Activated naive CD4-positive, alpha-beta T cell treated with anti-CD3 and anti-CD28 coated beads, Interleukin-2, amount 10 ng/mL, durations not matched to agents 7 days and 5 days (primary cell): ENCODE measurements around the gene IRAG1.

ENCODE experiments used
- CTCF ChIA-PET: fragments of 350-600 bp; sonication (Branson Sonifier 250); formaldehyde crosslinking; loops from one replicate; lab custom pipeline; 2021; ENCODE audit warnings: antibody characterized with exemption; lab: Charles Lee
- DNase-seq: peaks from one replicate; pipeline ENCODE4 v3.0.0-alpha.2; 2020
- H3K27ac Mint-ChIP-seq: one replicate; pipeline ENCODE4 v1.8.0; 2021; ENCODE audit warnings: mild to moderate bottlenecking, moderate library complexity, mixed read lengths
- H3K27me3 Mint-ChIP-seq: one replicate; pipeline ENCODE4 v1.8.0; 2021; ENCODE audit warnings: mild to moderate bottlenecking, mixed read lengths
- H3K36me3 Mint-ChIP-seq: one replicate; pipeline ENCODE4 v1.8.0; 2021; ENCODE audit warnings: mixed read lengths
- H3K4me1 Mint-ChIP-seq: one replicate; pipeline ENCODE4 v1.8.0; 2021; ENCODE audit warnings: mixed read lengths
- H3K4me3 Mint-ChIP-seq: one replicate; pipeline ENCODE4 v1.8.0; 2021; ENCODE audit warnings: mild to moderate bottlenecking, moderate library complexity, mixed read lengths
- H3K9me3 Mint-ChIP-seq: one replicate; pipeline ENCODE4 v1.8.0; 2021; ENCODE audit warnings: mixed read lengths

Gene IRAG1

DNA sequence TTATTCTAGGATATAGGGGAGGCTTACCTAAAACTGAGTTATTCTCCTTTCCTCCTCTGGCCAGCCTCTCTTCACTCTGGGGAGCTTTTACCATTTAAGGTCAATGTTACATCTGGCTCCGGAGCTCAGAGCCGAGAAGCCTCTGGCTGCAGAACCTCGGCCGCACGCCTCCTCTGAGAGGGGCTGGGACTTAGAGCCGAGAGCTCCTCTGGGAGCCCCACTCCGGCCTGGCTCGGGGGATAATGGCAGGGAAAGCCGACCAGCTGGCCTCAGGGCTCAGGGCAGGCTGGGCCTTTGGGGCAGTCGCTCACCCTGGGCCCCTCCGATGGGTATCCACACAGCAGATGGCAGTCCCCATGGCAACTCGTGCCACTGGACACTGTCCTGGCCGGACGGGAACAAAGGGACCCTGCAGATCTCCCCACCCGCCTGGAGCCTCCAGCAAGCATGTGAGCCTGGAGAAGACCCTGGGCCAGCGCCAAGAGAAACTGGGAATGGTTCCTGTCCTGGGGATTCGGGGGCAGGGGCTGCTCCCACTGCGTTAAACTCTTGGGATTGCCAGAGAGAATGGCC is at the start of gene IRAG1:
IRAG1 (minus strand) TSS at position 247 of the 573 bp plus-strand sequence; CDS start at position 94, 153 bp downstream.
- no peak for DNase-seq
- Mint-ChIP-seq H3K4me1 (no peaks in the 10 kb centered on the region), H3K9me3 (no peaks in the 10 kb centered on the region), H3K27ac (no peak within 1 kb of the TSS), H3K27me3 (peaks cover 55% of the 10 kb centered on the region), H3K4me3 (no peak within 1 kb of the TSS), H3K36me3 (no peaks in the 10 kb centered on the region)
- CTCF ChIA-PET: no interaction called here

DNA sequence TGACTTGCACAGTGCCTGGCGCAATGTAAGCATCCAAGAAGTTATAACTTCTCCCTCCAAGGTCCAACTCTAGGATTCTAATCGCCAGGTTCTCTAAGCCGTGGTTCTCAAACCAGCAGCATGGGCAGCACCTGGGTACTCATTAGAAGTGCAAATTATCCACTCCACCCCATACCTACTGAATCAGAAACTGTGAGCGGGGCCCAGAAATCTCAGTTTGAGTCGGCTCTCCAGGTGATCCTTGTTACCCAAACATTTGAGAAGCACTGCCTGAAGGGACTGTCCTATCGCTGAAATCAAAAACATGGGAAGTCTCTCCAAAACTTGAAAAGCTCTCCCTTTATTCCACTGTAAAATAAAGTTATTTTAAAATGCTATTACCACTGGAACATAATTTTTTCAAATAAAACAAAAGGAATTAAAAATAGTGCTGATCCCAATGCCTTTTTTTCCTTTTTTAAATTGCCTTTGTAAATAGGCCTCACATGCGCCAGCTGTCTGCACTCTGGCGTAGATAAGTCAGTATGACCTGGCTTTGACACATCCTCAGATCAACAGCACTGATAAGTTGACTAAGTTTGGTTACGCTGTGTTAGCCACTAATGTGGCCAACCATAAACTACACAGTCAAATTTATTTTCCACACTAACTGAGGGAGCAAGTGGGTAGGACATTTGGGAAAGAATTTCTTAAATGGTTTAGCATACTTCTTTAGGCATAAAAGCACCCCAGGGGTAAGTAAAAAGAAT is 49.1 kb upstream of the IRAG1 start:
- Mint-ChIP-seq H3K4me1 (peaks cover 33% of the 10 kb centered on the region), H3K27ac (peak overlapping the region; percentile 75), H3K36me3 (no peaks in the 10 kb centered on the region), H3K4me3 (peak overlapping the region; percentile 22), H3K9me3 (no peaks in the 10 kb centered on the region), H3K27me3 (peaks cover 3% of the 10 kb centered on the region)
- CTCF ChIA-PET: interaction anchor here (1.0 to 1.8 kb wide), 3 partner anchors 28 to 336 kb away, joined by 4 to 8 read pairs (median 4); no protein-coding TSS in a partner anchor
- DNase-seq: peak; percentile 66

DNA sequence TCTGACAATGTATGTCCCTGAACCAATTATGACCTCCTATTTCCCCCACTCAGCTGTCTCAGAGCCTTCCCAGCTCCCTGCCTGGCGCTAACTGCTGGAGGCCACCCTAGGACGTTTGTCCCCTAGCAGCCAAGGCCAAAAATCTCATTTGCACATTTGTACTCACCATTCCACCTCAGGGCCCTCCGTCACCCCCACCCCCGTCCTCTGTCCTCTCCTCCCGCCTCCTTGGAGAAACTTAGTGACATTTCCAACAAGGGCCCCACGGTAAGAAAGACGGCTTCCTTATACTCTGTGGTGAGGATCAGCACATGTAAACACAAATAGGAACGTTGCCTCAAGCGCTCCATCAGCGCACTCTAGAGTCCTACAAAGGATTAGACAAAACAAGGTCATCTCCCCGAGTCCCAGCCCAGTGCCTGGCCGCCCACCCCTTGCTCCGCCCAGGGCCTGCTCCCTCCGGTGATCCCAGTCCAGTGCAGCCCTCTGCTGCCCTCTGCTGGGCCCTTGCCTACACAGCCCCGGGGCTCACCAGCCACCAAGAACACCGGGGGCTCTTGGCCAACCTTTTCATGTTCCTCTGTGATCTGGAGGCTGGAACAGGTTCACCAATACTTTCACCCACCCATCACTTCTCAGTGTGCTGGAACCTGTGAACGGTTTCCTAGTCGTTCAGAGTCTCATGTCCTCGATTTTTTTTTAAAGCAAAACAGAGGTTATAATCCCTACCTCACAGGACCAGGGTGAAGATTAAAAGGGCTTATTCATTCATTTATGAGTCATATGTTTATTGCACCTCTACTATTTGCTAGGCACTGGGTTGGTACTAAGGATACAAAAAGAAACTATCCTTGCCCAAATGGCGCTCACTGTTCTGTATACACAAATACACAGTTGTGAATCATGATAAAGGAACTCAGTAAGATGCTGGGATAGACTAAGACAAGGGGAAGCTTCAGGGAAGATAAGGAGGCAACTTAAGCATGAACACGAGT is 42.2 kb upstream of the IRAG1 start:
- Mint-ChIP-seq H3K36me3 (no peaks in the 10 kb centered on the region), H3K27me3 (peaks cover 33% of the 10 kb centered on the region), H3K4me1 (peaks cover 11% of the 10 kb centered on the region), H3K27ac (no peak overlapping the region), H3K4me3 (no peak overlapping the region), H3K9me3 (no peaks in the 10 kb centered on the region)
- CTCF ChIA-PET: interaction anchor here (0.6 to 3.4 kb wide), 10 partner anchors 72 to 334 kb away, joined by 3 to 35 read pairs (median 4); partner anchors contain the start of gene RNF141
- DNase-seq: peak; percentile 89

- H3K4me1 Mint-ChIP-seq: peaks cover 13% of the 10 kb centered on the region
- CTCF ChIA-PET: interaction anchor here (0.7 to 2.8 kb wide), 6 partner anchors 10 to 365 kb away, joined by 3 to 12 read pairs (median 4); no protein-coding TSS in a partner anchor
- H3K27ac Mint-ChIP-seq: no peak overlapping the region
- DNase-seq: no peak
- no peaks in the 10 kb centered on the region for H3K36me3 Mint-ChIP-seq
- no peaks in the 10 kb centered on the region for H3K9me3 Mint-ChIP-seq
- H3K4me3 Mint-ChIP-seq: no peak overlapping the region
- peaks cover 56% of the 10 kb centered on the region for H3K27me3 Mint-ChIP-seq
These were observed 37.6 kb upstream of the IRAG1 start for GRCh38 chr11:10731064-10731680.

DNA sequence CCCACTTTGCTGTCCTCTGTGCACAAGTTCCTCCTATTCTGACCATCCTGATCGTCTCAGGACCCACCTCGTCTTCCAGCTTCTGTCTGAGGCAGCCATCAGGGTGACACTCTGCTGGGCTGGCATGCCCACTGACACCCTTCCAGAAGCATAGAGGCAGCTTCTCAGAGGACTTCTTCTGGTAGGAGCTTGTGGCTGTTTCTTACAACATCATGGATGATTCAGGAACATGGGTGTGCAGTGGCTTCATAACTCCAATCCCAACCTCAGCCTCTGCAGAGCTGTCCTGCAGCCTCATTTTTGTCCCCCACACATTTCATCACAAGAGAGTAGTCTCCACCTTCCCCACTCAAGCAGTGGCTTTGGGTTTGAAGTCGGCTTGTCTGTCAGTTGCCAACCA is 36.6 kb upstream of the IRAG1 start:
- Mint-ChIP-seq H3K36me3 (no peaks in the 10 kb centered on the region), H3K9me3 (no peaks in the 10 kb centered on the region), H3K4me3 (no peak overlapping the region), H3K4me1 (peaks cover 15% of the 10 kb centered on the region), H3K27ac (no peak overlapping the region), H3K27me3 (peaks cover 63% of the 10 kb centered on the region)
- DNase-seq: no peak
- CTCF ChIA-PET: interaction anchor here (1.8 to 2.8 kb wide), 2 partner anchors 324 to 364 kb away, joined by 4 to 12 read pairs; no protein-coding TSS in a partner anchor

- Mint-ChIP-seq H3K27me3 (peaks cover 68% of the 10 kb centered on the region), H3K9me3 (no peaks in the 10 kb centered on the region), H3K27ac (no peak overlapping the region), H3K4me1 (peaks cover 20% of the 10 kb centered on the region), H3K36me3 (no peaks in the 10 kb centered on the region), H3K4me3 (no peak overlapping the region)
- no peak for DNase-seq
- CTCF ChIA-PET: no interaction called here
These were observed 35.4 kb upstream of the IRAG1 start for GRCh38 chr11:10728789-10729472.

DNA sequence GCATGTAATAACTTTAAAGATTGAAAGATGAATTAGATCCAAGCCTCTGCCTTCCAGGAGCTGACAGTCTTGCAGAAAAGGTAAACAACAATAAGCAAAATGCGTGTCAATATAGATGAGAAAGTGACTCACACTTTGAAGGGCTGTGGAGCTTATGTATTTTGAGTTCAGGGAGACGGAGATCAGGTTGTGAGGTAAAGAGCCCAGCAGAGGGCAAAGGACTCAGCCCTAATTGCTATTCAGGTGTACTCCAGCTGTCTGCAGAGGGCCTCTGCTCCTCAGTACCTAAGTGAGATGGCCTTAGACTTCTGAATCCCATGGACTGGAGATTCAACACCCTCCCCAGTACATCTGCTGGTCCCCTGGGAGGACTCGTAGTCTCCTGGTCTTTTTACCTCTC is 34.6 kb upstream of the IRAG1 start:
- Mint-ChIP-seq H3K9me3 (no peaks in the 10 kb centered on the region), H3K27ac (no peak overlapping the region), H3K36me3 (no peaks in the 10 kb centered on the region), H3K4me1 (peaks cover 20% of the 10 kb centered on the region), H3K27me3 (peaks cover 72% of the 10 kb centered on the region), H3K4me3 (no peak overlapping the region)
- CTCF ChIA-PET: interaction anchor here (1.0 to 1.6 kb wide), 3 partner anchors 74 to 325 kb away, joined by 3 to 6 read pairs (median 3); partner anchors contain the start of gene RNF141
- DNase-seq: no peak

- CTCF ChIA-PET: interaction anchor here (1.0 to 1.6 kb wide), 3 partner anchors 73 to 324 kb away, joined by 3 to 6 read pairs (median 3); partner anchors contain the start of gene RNF141
- Mint-ChIP-seq H3K27ac (no peak overlapping the region), H3K27me3 (peaks cover 74% of the 10 kb centered on the region), H3K4me3 (no peak overlapping the region), H3K4me1 (peaks cover 20% of the 10 kb centered on the region), H3K36me3 (no peaks in the 10 kb centered on the region), H3K9me3 (no peaks in the 10 kb centered on the region)
- no peak for DNase-seq
These were observed 33.7 kb upstream of the IRAG1 start for GRCh38 chr11:10727146-10727851.

- H3K27ac Mint-ChIP-seq: no peak overlapping the region
- no peak overlapping the region for H3K4me3 Mint-ChIP-seq
- no peak for DNase-seq
- H3K9me3 Mint-ChIP-seq: no peaks in the 10 kb centered on the region
- H3K4me1 Mint-ChIP-seq: peaks cover 20% of the 10 kb centered on the region
- no peaks in the 10 kb centered on the region for H3K36me3 Mint-ChIP-seq
- CTCF ChIA-PET: interaction anchor here (1.0 kb wide), 1 partner anchor 312 kb away, joined by 4 read pairs; no protein-coding TSS in a partner anchor
- H3K27me3 Mint-ChIP-seq: peaks cover 73% of the 10 kb centered on the region
These were observed 32.3 kb upstream of the IRAG1 start for GRCh38 chr11:10725907-10726253.

DNA sequence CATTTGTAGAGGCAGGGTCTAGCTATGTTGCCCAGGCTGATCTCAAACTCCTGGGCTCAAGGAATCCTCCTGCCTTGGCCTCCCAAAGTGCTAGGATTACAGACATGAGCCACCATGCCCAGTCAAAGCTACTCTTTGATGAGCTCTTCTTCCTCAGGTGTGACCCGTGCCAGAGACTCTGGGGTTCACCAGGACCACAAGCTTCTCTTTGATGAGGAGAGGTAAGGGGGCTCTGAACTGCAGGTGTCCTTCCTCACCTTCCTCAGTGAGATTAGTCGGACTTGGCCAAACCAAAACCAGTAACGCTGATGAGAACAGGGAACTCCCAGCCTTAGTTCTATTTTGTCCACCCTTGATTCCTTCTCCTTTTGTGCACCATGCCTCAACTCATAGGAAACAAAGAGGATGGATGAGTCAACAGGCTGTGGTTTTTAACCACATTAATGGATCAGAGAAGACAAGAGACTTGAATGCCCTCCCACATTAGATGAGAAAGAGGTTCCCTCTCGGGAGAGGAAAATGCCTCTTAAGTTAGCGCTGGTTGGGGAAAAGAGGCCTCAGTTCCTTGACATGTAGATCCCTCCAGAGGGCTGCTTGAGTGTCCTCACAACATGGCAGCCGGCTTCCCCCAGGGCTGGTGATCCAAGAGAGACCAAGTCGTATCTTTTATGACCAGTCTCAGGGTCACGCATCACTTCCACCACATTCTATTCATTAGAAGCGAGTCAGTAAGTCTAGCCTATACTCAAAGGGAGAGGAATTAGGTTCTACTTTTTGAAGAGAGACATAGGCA is 31.8 kb upstream of the IRAG1 start:
- CTCF ChIA-PET: interaction anchor here (0.7 to 1.0 kb wide), 3 partner anchors 9 to 319 kb away, joined by 4 read pairs; no protein-coding TSS in a partner anchor
- DNase-seq: peak; percentile 24
- Mint-ChIP-seq H3K9me3 (no peaks in the 10 kb centered on the region), H3K27ac (no peak overlapping the region), H3K27me3 (peaks cover 72% of the 10 kb centered on the region), H3K36me3 (no peaks in the 10 kb centered on the region), H3K4me3 (no peak overlapping the region), H3K4me1 (peaks cover 20% of the 10 kb centered on the region)

DNA sequence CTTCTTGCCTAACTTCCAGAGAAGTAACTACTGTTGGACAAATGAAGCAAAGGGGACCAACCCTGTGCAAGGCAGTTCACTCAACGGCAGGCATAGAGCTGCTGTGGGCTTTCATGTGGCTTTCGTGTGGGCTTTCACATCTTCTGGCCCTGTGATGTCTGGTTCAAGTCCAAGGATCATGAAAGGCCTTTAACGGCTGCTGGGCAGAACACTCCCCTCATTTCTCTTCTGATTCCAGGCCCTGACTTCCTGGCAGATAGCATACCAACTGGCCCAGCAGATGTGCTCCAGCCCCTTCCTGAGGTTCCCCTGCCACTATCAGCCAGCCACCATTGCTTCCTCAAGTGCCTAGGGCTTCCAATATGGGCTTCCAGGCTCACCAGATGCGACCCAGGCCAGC is 28.8 kb upstream of the IRAG1 start:
- H3K4me1 Mint-ChIP-seq: peaks cover 20% of the 10 kb centered on the region
- CTCF ChIA-PET: no interaction called here
- no peak overlapping the region for H3K4me3 Mint-ChIP-seq
- DNase-seq: no peak
- peaks cover 62% of the 10 kb centered on the region for H3K27me3 Mint-ChIP-seq
- H3K27ac Mint-ChIP-seq: no peak overlapping the region
- H3K36me3 Mint-ChIP-seq: no peaks in the 10 kb centered on the region
- no peaks in the 10 kb centered on the region for H3K9me3 Mint-ChIP-seq

- H3K9me3 Mint-ChIP-seq: no peaks in the 10 kb centered on the region
- no peak overlapping the region for H3K4me3 Mint-ChIP-seq
- no peak overlapping the region for H3K27ac Mint-ChIP-seq
- H3K4me1 Mint-ChIP-seq: peaks cover 13% of the 10 kb centered on the region
- peaks cover 61% of the 10 kb centered on the region for H3K27me3 Mint-ChIP-seq
- no peak for DNase-seq
- no peaks in the 10 kb centered on the region for H3K36me3 Mint-ChIP-seq
- CTCF ChIA-PET: no interaction called here
These were observed 27.4 kb upstream of the IRAG1 start for GRCh38 chr11:10720881-10721376.
